ENCODE data around the gene CEP170.

The CEP170 gene

GRCh38 chr1:243236604-243237252, 18.4 kb downstream of the CEP170 start:
- no peak for DNase-seq

GRCh38 chr1:243234978-243235647, 20.0 kb downstream of the CEP170 start:
- no peak for DNase-seq

More at GRCh38 chr1:243236604-243237252, 18.4 kb downstream of the CEP170 start:
- no peak for TF ChIP-seq EZH2 (optimal IDR thresholded peaks at IDR 0.05; ENCODE audit: low read depth, low read length)
- no peak for TF ChIP-seq EZH2phosphoT487 (IDR thresholded peaks at IDR 0.05; ENCODE audit: low read length)
- no peak for TF ChIP-seq CTCF (IDR thresholded peaks at IDR 0.05; ENCODE audit: low read length)
- Histone ChIP-seq H3K9ac (ENCODE audit: low read length) (no peak overlapping the region), H2AFZ (ENCODE audit: low read length) (no peak overlapping the region), H3F3A (ENCODE audit: insufficient read depth, low read length) (no peaks in the 10 kb centered on the region), H4K20me1 (ENCODE audit: insufficient read depth, low read length) (no peaks in the 10 kb centered on the region), H3K4me1 (ENCODE audit: low read length) (peaks cover 4% of the 10 kb centered on the region; the same call in 1 of the 2 replicates), H3K36me3 (replicated peaks; ENCODE audit: insufficient read depth, low read length) (no peaks in the 10 kb centered on the region), H3K4me3 (ENCODE audit: low read length) (no peak overlapping the region), H3K9me3 (replicated peaks; ENCODE audit: insufficient read depth, low read length) (no peaks in the 10 kb centered on the region), H3K4me2 (ENCODE audit: low read depth, low read length) (no peak overlapping the region), H3K27ac (ENCODE audit: low read length) (no peak overlapping the region), H3K79me2 (ENCODE audit: low read length) (no peaks in the 10 kb centered on the region), H3K9me2 (replicated peaks; ENCODE audit: insufficient read depth, low read length) (no peaks in the 10 kb centered on the region), H3K27me3 (replicated peaks; ENCODE audit: insufficient read depth, low read length) (no peaks in the 10 kb centered on the region)

DNA sequence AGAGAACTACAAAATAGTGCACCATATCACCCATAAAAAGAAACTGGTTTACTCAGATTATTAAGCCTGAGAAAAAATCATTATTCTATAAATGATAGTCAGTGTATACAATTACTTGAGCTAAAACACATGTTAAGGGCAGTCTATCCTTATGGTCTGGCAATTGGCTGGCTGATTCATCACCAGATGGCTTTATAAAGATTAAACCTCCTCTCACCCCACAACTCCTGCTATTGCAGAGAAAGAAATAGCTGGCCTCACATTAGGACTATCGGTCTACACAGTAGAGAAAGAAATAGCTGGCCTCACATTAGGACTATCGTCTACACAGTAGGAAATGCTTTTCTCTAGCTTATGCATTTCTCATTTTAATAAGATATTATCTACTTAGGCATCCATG, 21.2 kb downstream of the CEP170 start:
- no peak overlapping the region for H3K27ac ChIP-seq (ENCODE audit: low read length)
- 0 out of 2 replicates have a peak, but pooled peaks cover 5% of the 10 kb centered on the region for H3K79me2 ChIP-seq (ENCODE audit: low read length)
- H3K4me1 ChIP-seq (ENCODE audit: low read length), result peaks cover 4% of the 10 kb centered on the region; the same call in 1 of the 2 replicates
- no peaks in the 10 kb centered on the region for H3K27me3 ChIP-seq (replicated peaks; ENCODE audit: insufficient read depth, low read length)
- no peak overlapping the region for H3K4me2 ChIP-seq (ENCODE audit: low read depth, low read length)
- no peak overlapping the region for H2AFZ ChIP-seq (ENCODE audit: low read length)
- no peak for DNase-seq
- no peak overlapping the region for H3K9ac ChIP-seq (ENCODE audit: low read length)
- TF ChIP-seq CTCF (IDR thresholded peaks at IDR 0.05; ENCODE audit: low read length) (no peak), EZH2 (optimal IDR thresholded peaks at IDR 0.05; ENCODE audit: low read depth, low read length) (no peak), EZH2phosphoT487 (IDR thresholded peaks at IDR 0.05; ENCODE audit: low read length) (no peak)
- H3K4me3 ChIP-seq (ENCODE audit: low read length), result no peak overlapping the region
- no peaks in the 10 kb centered on the region for H3K9me2 ChIP-seq (replicated peaks; ENCODE audit: insufficient read depth, low read length)
- H3F3A ChIP-seq (ENCODE audit: insufficient read depth, low read length), result no peaks in the 10 kb centered on the region
- H3K36me3 ChIP-seq (replicated peaks; ENCODE audit: insufficient read depth, low read length), result no peaks in the 10 kb centered on the region
- no peaks in the 10 kb centered on the region for H3K9me3 ChIP-seq (replicated peaks; ENCODE audit: insufficient read depth, low read length)
- H4K20me1 ChIP-seq (ENCODE audit: insufficient read depth, low read length), result no peaks in the 10 kb centered on the region

More at GRCh38 chr1:243234978-243235647, 20.0 kb downstream of the CEP170 start:
- no peaks in the 10 kb centered on the region for H3K79me2 ChIP-seq (ENCODE audit: low read length)
- no peaks in the 10 kb centered on the region for H3K36me3 ChIP-seq (replicated peaks; ENCODE audit: insufficient read depth, low read length)
- no peak overlapping the region for H2AFZ ChIP-seq (ENCODE audit: low read length)
- H3K27ac ChIP-seq (ENCODE audit: low read length), result no peak overlapping the region
- no peak overlapping the region for H3K4me2 ChIP-seq (ENCODE audit: low read depth, low read length)
- H4K20me1 ChIP-seq (ENCODE audit: insufficient read depth, low read length), result no peaks in the 10 kb centered on the region
- no peaks in the 10 kb centered on the region for H3K27me3 ChIP-seq (replicated peaks; ENCODE audit: insufficient read depth, low read length)
- TF ChIP-seq EZH2phosphoT487 (IDR thresholded peaks at IDR 0.05; ENCODE audit: low read length) (no peak), EZH2 (optimal IDR thresholded peaks at IDR 0.05; ENCODE audit: low read depth, low read length) (no peak), CTCF (IDR thresholded peaks at IDR 0.05; ENCODE audit: low read length) (no peak)
- H3K9me2 ChIP-seq (replicated peaks; ENCODE audit: insufficient read depth, low read length), result no peaks in the 10 kb centered on the region
- no peaks in the 10 kb centered on the region for H3K9me3 ChIP-seq (replicated peaks; ENCODE audit: insufficient read depth, low read length)
- H3K4me1 ChIP-seq (ENCODE audit: low read length), result peaks cover 4% of the 10 kb centered on the region; the same call in 1 of the 2 replicates
- no peak overlapping the region for H3K9ac ChIP-seq (ENCODE audit: low read length)
- H3F3A ChIP-seq (ENCODE audit: insufficient read depth, low read length), result no peaks in the 10 kb centered on the region
- H3K4me3 ChIP-seq (ENCODE audit: low read length), result no peak overlapping the region
